Effector memory CD4-positive, alpha-beta T cell (primary cell): Measurements from ENCODE around the gene RPUSD4.

Source experiments
- DNase-seq, 3 donors: peaks; one replicate each; pipeline ENCODE4 v3.0.0-alpha.2; 2020
- H3K27ac ChIP-seq: 2 replicates; pipeline ENCODE4 v1.7.0; 2013; ENCODE audit warnings: mild to moderate bottlenecking, low read length, moderate library complexity; ENCODE audit not compliant: insufficient read depth, poor library complexity, severe bottlenecking
- H3K27me3 ChIP-seq: replicated peaks from 2 replicates; pipeline ENCODE4 v1.7.0; 2013; ENCODE audit warnings: mild to moderate bottlenecking, low read length; ENCODE audit not compliant: insufficient read depth, control insufficient read depth, poor library complexity, severe bottlenecking
- H3K36me3 ChIP-seq: 2 replicates; pipeline ENCODE4 v1.7.0; 2013; ENCODE audit warnings: mild to moderate bottlenecking, low read length, moderate library complexity; ENCODE audit not compliant: control insufficient read depth, insufficient read depth
- H3K4me1 ChIP-seq: 2 replicates; pipeline ENCODE4 v1.7.0; 2013; ENCODE audit warnings: low read length, mild to moderate bottlenecking; ENCODE audit not compliant: control insufficient read depth, insufficient read depth, poor library complexity, severe bottlenecking
- H3K4me3 ChIP-seq: 2 replicates; pipeline ENCODE4 v1.7.0; 2013; ENCODE audit warnings: low read length, low read depth, mild to moderate bottlenecking; ENCODE audit not compliant: insufficient read depth, poor library complexity, severe bottlenecking
- H3K9me3 ChIP-seq: 2 replicates; pipeline ENCODE4 v1.7.0; 2013; ENCODE audit warnings: mild to moderate bottlenecking, low read length, moderate library complexity; ENCODE audit not compliant: control insufficient read depth

RPUSD4 gene

DNA sequence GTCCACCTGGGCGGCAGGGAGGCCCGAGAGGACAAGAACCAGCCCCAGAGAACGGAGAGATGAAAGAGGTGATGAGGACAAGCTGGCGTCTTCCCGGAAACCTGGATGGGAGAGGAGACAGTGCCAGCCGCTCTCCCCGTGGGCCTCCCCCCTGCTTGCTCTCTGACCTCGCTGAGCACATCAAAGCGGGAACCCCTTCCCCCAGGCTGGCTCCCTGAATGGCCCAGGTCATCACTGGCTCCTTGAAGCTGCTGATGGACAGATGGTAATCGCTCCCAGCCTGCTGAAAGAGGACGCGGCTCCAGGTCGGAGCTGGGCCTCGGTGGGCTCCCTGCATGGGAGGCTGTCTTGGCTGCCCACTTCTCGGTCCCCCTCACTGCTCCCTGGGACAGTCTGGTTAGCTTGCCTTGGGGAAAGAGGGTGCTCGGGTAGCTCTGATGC is 18.4 kb downstream of the RPUSD4 start:
- Histone ChIP-seq H3K9me3 (peaks cover 6% of the 10 kb centered on the region), H3K27me3 (no peaks in the 10 kb centered on the region), H3K27ac (no peak overlapping the region), H3K36me3 (peaks cover 54% of the 10 kb centered on the region), H3K4me1 (no peaks in the 10 kb centered on the region), H3K4me3 (no peak overlapping the region)
- no peak for DNase-seq

DNA sequence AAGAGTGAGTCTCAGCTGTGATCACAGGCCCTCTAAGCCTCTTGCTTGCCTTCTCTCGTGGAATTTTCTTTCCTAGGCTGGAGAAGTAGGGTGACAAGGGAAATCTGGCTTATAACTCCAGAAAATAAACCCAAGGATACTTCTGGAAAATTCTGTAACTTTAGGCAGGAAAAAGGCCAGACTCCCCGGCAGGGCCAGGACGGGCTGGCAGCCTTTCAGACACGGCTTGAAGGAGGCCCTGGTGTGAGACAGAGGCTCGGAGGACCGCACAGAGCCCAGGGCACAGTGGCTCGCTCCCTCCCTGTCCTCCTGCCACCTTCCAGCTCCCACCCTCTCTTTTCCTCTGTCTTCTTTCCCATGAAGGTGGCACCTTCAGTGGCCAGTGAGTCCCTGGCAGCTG is 19.1 kb downstream of the RPUSD4 start:
- Histone ChIP-seq H3K9me3 (no peaks in the 10 kb centered on the region), H3K4me1 (no peaks in the 10 kb centered on the region), H3K4me3 (no peak overlapping the region), H3K27me3 (no peaks in the 10 kb centered on the region), H3K27ac (no peak overlapping the region), H3K36me3 (peaks cover 47% of the 10 kb centered on the region)
- DNase-seq: no peak

DNA sequence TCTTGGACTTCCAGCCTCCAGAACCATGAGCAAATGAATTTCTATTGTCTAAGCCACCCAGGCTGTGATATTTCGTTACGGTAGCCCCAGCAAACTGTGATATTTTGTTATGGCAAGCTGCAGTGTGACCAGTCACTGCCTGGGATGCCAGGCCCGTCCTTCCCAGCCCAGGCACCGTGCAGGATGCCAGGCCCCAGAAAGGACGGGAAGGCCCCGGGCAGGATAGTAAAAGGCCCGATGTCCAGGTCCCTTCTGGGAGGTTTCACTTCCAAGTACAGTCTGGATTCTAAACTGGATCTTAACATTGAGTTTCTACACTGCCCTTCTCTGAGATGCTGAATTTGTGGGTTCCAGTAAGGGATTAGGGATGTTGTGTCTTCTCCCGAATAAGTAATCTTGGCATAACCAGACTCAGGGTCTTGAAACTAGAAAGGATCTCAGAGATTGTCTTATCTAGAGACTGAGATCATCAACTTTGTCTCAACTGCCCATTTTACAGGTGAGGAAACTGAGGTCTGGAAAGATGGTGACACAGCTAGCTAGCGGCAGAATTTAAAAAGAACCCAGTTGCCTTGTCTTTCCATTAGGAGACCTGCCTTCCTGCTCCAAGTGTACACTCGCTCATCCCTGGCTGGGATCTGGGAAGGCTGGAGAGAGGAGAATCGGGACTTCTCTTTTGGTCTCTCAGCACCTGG is 19.9 kb downstream of the RPUSD4 start:
- Histone ChIP-seq H3K27me3 (no peaks in the 10 kb centered on the region), H3K36me3 (peaks cover 40% of the 10 kb centered on the region)

DNA sequence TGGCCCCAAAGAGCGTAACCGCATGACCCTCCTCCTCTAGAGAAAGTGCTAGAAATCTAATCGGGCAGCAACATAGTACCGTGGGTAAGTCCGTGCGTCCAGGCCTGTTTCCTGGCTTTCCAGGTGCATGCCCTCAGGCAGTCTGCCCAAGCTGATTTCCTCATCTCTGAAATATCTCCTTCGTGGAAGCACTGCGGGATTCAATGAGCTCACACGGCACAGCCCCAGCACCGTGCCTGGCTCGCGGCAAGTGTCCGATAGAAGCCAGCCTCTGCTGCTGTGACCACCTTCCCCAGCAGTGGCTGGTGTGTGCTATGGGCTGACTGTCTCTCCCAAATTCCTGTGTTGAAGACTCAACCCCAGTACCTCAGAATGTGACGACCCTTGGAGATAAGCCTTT is 20.7 kb downstream of the RPUSD4 start:
- Histone ChIP-seq H3K27ac (no peak overlapping the region), H3K4me3 (no peak overlapping the region), H3K27me3 (no peaks in the 10 kb centered on the region), H3K36me3 (peaks cover 36% of the 10 kb centered on the region), H3K4me1 (no peaks in the 10 kb centered on the region), H3K9me3 (no peaks in the 10 kb centered on the region)
- no peak for DNase-seq

More for the DNA sequence above, 19.9 kb downstream of the RPUSD4 start:
- no peaks in the 10 kb centered on the region for H3K4me1 ChIP-seq
- no peak overlapping the region for H3K27ac ChIP-seq
- no peaks in the 10 kb centered on the region for H3K9me3 ChIP-seq
- no peak for DNase-seq
- H3K4me3 ChIP-seq: no peak overlapping the region

- no peak for DNase-seq
- no peaks in the 10 kb centered on the region for H3K27me3 ChIP-seq
- H3K4me3 ChIP-seq: no peak overlapping the region
- H3K27ac ChIP-seq: no peak overlapping the region
- H3K4me1 ChIP-seq: no peaks in the 10 kb centered on the region
- H3K9me3 ChIP-seq: no peaks in the 10 kb centered on the region
- peaks cover 36% of the 10 kb centered on the region for H3K36me3 ChIP-seq
Observed at GRCh38 chr11:126189109-126189929, 22.1 kb downstream of the RPUSD4 start.

DNA sequence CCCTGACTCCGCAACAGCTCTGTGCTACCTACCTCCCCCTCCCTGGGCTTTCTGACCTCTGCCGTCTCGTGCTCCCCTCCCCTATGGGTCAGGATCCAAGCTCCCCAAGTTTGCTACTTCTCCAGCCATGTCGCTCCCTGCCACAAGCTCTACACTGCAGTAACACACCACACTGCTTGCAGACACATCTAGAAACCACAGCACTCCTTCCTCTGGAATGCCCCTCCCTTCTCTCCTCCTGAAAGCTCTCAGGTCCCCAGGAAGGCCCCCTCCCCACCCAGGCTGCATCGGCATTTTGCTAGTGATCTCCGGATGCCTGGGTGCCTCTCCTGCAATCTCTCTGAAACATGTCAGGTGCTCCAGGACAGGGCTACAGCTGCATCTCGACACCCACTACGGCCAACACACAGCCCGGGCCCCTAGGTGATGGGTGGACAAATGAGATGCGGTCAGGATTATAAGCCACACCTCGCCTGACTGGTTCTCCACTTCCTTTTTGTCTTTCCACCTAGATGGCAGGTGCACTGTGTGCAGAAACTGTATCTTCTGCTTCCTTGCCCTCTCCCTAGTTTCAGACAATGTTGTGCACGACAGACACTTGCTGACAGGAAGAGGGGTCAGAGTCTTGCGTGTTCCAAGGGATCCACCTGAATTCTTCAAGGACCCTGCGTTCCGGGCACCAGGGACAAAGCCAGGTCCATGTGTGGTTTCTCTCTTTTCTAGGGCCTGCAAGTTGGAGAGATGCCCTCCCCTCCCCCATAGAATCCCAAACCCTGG is 22.9 kb downstream of the RPUSD4 start:
- H3K27ac ChIP-seq: no peak overlapping the region
- no peak overlapping the region for H3K4me3 ChIP-seq
- H3K27me3 ChIP-seq: no peaks in the 10 kb centered on the region
- peaks cover 32% of the 10 kb centered on the region for H3K36me3 ChIP-seq
- H3K4me1 ChIP-seq: no peaks in the 10 kb centered on the region
- no peaks in the 10 kb centered on the region for H3K9me3 ChIP-seq
- DNase-seq: no peak

GRCh38 chr11:126186708-126187529 is 24.5 kb downstream of the RPUSD4 start:
- Histone ChIP-seq H3K9me3 (no peaks in the 10 kb centered on the region), H3K4me1 (no peaks in the 10 kb centered on the region), H3K36me3 (peaks cover 18% of the 10 kb centered on the region), H3K27ac (no peak overlapping the region), H3K4me3 (no peak overlapping the region), H3K27me3 (no peaks in the 10 kb centered on the region)
- no peak for DNase-seq

GRCh38 chr11:126186025-126186698 is 25.3 kb downstream of the RPUSD4 start:
- H3K27ac ChIP-seq: no peak overlapping the region
- no peaks in the 10 kb centered on the region for H3K9me3 ChIP-seq
- no peak for DNase-seq
- H3K27me3 ChIP-seq: no peaks in the 10 kb centered on the region
- H3K4me3 ChIP-seq: no peak overlapping the region
- peaks cover 15% of the 10 kb centered on the region for H3K36me3 ChIP-seq
- no peaks in the 10 kb centered on the region for H3K4me1 ChIP-seq
